Measurements from ENCODE around the gene SOAT2.

DNA sequence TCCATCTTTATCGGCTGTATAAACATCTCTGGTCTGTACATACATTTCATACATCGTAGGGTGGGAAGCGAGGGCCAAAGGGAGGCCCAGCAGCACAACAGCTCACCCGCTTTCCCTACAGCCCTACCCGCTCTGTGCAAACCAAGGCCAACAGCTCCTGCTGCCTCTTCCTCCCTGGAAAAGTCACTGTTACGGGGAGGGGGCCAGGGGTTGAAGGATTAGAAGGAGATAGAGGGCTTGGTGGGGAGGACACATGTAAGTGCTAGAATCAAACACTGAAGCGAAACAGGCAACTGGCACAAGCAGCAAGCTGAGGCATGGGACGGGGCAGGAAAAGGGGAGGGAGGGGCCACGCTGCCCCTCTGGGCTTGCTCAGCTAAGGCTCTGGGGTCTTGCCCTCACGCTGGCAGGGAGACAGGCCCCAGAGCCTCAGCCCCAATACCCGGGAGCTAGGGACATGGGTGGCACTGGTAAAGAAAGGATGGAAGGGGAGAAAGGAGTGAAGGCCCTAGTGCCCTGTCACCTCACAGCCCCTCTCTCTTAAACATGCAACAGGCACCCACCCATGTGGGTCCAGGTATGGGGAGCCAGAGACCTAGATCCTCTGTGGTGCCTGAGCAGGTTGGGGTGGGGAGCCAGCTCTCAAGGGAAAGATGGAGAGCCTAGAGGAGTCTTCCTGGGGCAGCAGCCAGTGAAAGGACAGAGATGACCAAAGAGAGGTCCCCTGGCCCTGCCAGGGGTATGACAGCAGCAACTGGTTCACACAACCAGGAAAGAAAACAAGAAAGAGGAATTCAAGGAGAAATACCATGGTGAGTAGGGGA is 38.5 kb upstream of the SOAT2 start:
- no peak for TF ChIP-seq POLR2AphosphoS5 (IDR thresholded peaks at IDR 0.05)
- TF ChIP-seq CTCF (IDR thresholded peaks at IDR 0.05) = no peak
- TF ChIP-seq EP300 (IDR thresholded peaks at IDR 0.05) = no peak
- TF ChIP-seq POLR2A (IDR thresholded peaks at IDR 0.05) = peak in 1 of 4 donors; percentile 8
